ENCODE measurements around the gene CD164L2.

The CD164L2 gene

DNA sequence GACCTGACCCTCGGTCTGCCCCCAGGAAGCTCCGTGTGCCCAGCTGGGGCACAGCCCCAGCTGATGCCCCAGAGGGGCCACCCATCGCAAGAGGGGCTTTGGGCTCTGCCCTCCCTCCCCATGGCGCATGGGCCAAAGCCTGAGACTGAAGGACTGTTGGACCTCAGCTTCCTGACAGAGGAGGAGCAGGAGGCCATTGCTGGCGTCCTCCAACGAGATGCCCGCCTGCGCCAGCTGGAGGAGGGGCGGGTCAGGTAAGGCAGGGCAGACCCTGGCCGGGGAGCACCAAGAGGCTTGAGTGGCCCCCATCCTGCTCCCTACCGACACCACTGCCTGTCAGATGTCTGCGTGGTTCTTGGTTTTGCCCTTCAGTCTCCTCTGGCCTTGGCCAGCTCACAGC, 37.9 kb downstream of the CD164L2 start:
- no peak overlapping the region for H3K4me3 Mint-ChIP-seq
- H3K27ac Mint-ChIP-seq = no peak overlapping the region
- peaks cover 15% of the 10 kb centered on the region for H3K27me3 Mint-ChIP-seq (ENCODE audit: low read depth)
- TF ChIP-seq, protein P1, sequence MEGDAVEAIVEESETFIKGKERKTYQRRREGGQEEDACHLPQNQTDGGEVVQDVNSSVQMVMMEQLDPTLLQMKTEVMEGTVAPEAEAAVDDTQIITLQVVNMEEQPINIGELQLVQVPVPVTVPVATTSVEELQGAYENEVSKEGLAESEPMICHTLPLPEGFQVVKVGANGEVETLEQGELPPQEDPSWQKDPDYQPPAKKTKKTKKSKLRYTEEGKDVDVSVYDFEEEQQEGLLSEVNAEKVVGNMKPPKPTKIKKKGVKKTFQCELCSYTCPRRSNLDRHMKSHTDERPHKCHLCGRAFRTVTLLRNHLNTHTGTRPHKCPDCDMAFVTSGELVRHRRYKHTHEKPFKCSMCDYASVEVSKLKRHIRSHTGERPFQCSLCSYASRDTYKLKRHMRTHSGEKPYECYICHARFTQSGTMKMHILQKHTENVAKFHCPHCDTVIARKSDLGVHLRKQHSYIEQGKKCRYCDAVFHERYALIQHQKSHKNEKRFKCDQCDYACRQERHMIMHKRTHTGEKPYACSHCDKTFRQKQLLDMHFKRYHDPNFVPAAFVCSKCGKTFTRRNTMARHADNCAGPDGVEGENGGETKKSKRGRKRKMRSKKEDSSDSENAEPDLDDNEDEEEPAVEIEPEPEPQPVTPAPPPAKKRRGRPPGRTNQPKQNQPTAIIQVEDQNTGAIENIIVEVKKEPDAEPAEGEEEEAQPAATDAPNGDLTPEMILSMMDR (IDR thresholded peaks at IDR 0.05; ENCODE audit: unreplicated experiment in 3 of 3) = no peak
- H3K9me3 Mint-ChIP-seq = no peaks in the 10 kb centered on the region
- H3K36me3 Mint-ChIP-seq (ENCODE audit: low read depth) = no peaks in the 10 kb centered on the region
- peaks cover 20% of the 10 kb centered on the region for H3K4me1 Mint-ChIP-seq

DNA sequence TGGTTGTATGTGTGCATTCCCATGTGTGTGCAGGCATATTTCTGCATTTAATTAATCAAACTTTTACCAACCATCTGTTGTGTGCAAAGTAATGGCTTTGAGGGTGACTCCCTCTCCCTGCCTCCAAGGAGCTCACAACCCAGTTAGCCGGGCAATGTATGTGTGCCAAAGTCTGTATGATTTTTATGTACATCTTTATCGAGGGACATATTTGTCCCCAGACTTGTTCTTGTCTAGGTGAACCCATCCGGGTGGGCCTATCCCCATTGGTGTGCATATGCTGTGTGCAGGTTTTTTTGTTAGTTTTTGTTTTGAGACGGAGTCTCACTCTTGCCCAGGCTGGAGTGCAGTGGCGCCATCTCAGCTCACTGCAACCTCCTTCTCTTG, 39.5 kb downstream of the CD164L2 start:
- peak overlapping the region; percentile 31 to 90 (median 67) for H3K27ac Mint-ChIP-seq
- no peaks in the 10 kb centered on the region for H3K9me3 Mint-ChIP-seq
- no peaks in the 10 kb centered on the region for H3K36me3 Mint-ChIP-seq (ENCODE audit: low read depth)
- H3K27me3 Mint-ChIP-seq (ENCODE audit: low read depth) = peaks cover 13% of the 10 kb centered on the region
- TF ChIP-seq, protein P1 (IDR thresholded peaks at IDR 0.05; ENCODE audit: unreplicated experiment in 3 of 3) = no peak
- H3K4me1 Mint-ChIP-seq = peaks cover 30% of the 10 kb centered on the region
- H3K4me3 Mint-ChIP-seq = peak overlapping the region; percentile 56 to 78 (median 78)

DNA sequence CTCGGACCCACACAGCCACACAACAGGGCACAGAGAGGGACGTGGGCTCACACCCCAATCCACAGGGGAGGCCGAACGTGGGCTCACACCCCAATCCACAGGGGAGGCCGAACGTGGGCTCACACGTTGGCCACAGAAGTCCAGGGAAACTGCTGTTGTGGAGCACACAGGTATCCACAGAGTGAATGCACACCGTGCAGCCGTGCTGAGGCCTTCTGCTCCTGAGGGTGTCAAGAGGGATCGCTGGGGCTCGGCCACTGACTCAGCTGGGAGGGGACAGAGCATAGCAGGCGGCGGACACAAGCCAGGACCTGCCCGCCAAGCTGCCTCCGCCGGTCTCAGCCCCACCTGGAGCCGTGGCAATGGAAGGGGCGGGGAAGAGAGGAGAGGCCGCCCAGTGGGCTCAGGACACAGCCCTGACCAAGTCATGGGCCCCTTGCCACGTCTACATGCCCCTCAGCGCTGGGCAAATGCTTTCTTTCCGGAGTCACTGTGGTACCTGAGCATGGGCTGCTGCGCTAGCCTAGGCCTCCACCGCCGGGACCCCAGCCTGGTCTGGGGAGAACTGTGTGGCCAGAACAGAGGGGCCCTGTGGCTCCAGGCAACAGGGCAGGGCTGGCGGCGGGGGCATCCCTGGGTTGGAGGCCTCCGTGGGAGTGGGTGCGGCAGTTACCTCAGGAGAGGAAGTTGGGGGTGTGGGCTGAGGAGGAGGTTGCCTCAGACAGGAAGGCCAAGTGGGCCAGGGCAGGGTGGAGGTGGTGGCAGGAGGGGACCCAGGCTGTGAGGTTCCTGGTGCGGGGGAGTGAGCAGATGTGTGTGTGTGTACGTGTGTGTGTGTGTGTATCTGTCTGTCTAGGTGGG, 40.1 kb downstream of the CD164L2 start:
- TF ChIP-seq, protein P1 (IDR thresholded peaks at IDR 0.05; ENCODE audit: unreplicated experiment in 3 of 3) = no peak
- peak overlapping the region; percentile 71 to 78 (median 78) for H3K4me3 Mint-ChIP-seq
- H3K27me3 Mint-ChIP-seq (ENCODE audit: low read depth) = peaks cover 9% of the 10 kb centered on the region
- peak overlapping the region; percentile 32 to 90 (median 79) for H3K27ac Mint-ChIP-seq
- no peaks in the 10 kb centered on the region for H3K36me3 Mint-ChIP-seq (ENCODE audit: low read depth)
- peaks cover 30% of the 10 kb centered on the region for H3K4me1 Mint-ChIP-seq
- H3K9me3 Mint-ChIP-seq = no peaks in the 10 kb centered on the region

DNA sequence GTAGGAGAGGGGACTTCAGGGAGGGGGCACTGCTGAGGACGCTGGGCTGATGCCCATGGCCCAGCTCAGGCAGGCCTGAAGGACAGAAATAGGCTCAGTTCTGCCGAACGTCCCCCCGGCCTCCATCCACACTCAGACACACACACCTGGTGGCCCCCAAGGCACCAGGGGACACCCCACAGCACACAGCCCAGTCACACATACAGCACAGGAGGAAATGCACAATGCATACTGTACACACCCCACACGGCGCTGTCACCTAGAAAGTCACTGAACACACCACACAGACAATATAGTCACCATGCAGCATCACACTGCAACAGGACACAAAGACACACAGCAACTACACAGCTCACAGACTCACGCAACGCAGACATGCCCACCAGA, 40.7 kb downstream of the CD164L2 start:
- Mint-ChIP-seq H3K9me3 (no peaks in the 10 kb centered on the region), H3K36me3 (ENCODE audit: low read depth) (no peaks in the 10 kb centered on the region), H3K4me1 (peaks cover 30% of the 10 kb centered on the region), H3K27me3 (ENCODE audit: low read depth) (peaks cover 4% of the 10 kb centered on the region), H3K4me3 (peak overlapping the region; percentile 38 to 78 (median 71)), H3K27ac (peak overlapping the region; percentile 32 to 90 (median 79))
- TF ChIP-seq, protein P1 (IDR thresholded peaks at IDR 0.05; ENCODE audit: unreplicated experiment in 3 of 3) = no peak

- Mint-ChIP-seq H3K4me1 (peaks cover 30% of the 10 kb centered on the region), H3K27me3 (ENCODE audit: low read depth) (no peaks in the 10 kb centered on the region), H3K36me3 (ENCODE audit: low read depth) (peaks cover 4% of the 10 kb centered on the region), H3K27ac (peak within 1 kb of the TSS; percentile 32 to 90 (median 79)), H3K9me3 (no peaks in the 10 kb centered on the region), H3K4me3 (peak within 1 kb of the TSS; percentile 38 to 78 (median 71))
- TF ChIP-seq, protein P1 (IDR thresholded peaks at IDR 0.05; ENCODE audit: unreplicated experiment in 3 of 3) = no peak
Observed at GRCh38 chr1:27341525-27342252, 41.4 kb downstream of the CD164L2 start, which contains the start of gene SYTL1. Gene SYTL1 (plus strand): TSS chr1:27342022. CDS start chr1:27345335, 3,313 bp downstream.
